Measurements from ENCODE around the gene PIAS1.
"Not testable (repeated sequence)": the region's sequence is repeated elsewhere in the genome, so short reads cannot be mapped to it uniquely, and the experiment has no call there.

- not testable (repeated sequence) for TF ChIP-seq CTCF, POLR2A (IDR thresholded peaks at IDR 0.05)
These were observed 159.4 kb downstream of the PIAS1 start for GRCh38 chr15:68213491-68213845.
